Loucy (cell line): ENCODE measurements around the gene PRDM11.

Experiments used
- H2AFZ ChIP-seq: fragments of 200-600 bp; sonication (generic); 2 replicates; pipeline ENCODE4 v1.6.0; 2016; ENCODE audit warnings: antibody characterized with exemption, mild to moderate bottlenecking, low read length, moderate library complexity
- H3F3A ChIP-seq: fragments of 200-600 bp; 2 replicates; pipeline ENCODE4 v1.6.0; 2016; ENCODE audit warnings: antibody characterized with exemption, low read depth, mild to moderate bottlenecking
- H3K27me3 ChIP-seq: fragments of 200-600 bp; sonication (generic); 2 replicates; pipeline ENCODE4 v1.6.1; 2014; ENCODE audit warnings: low read length, mild to moderate bottlenecking; ENCODE audit not compliant: insufficient read depth, poor library complexity, severe bottlenecking
- H3K36me3 ChIP-seq: fragments of 200-600 bp; sonication (generic); 2 replicates; pipeline ENCODE4 v1.6.1; 2016; ENCODE audit warnings: low read length; ENCODE audit not compliant: insufficient read depth
- H3K4me1 ChIP-seq: fragments of 200-600 bp; sonication (generic); 2 replicates; pipeline ENCODE4 v1.5.1; 2014; ENCODE audit warnings: low read length, mild to moderate bottlenecking; ENCODE audit not compliant: insufficient read depth, poor library complexity, severe bottlenecking
- H3K4me2 ChIP-seq: fragments of 200-600 bp; sonication (generic); 2 replicates; pipeline ENCODE4 v1.6.0; 2014; ENCODE audit warnings: antibody characterized with exemption, low read length, low read depth, mild to moderate bottlenecking; ENCODE audit not compliant: poor library complexity, severe bottlenecking
- H3K4me3 ChIP-seq: fragments of 200-600 bp; sonication (generic); 2 replicates; pipeline ENCODE4 v1.5.1; 2014; ENCODE audit warnings: low read length, mild to moderate bottlenecking, mixed read lengths; ENCODE audit not compliant: poor library complexity, severe bottlenecking
- H3K79me2 ChIP-seq: fragments of 200-600 bp; sonication (generic); 2 replicates; pipeline ENCODE4 v1.6.1; 2014; ENCODE audit warnings: low read length; ENCODE audit not compliant: insufficient read depth
- H3K9ac ChIP-seq: fragments of 200-600 bp; sonication (generic); 2 replicates; pipeline ENCODE4 v1.6.0; 2014; ENCODE audit warnings: mild to moderate bottlenecking, low read depth, low read length, moderate library complexity; ENCODE audit not compliant: poor library complexity, severe bottlenecking
- H3K9me2 ChIP-seq: fragments of 200-600 bp; sonication (generic); replicated peaks from 2 replicates; pipeline ENCODE4 v1.6.1; 2016; ENCODE audit warnings: low read depth, low read length, mixed read lengths
- H3K9me3 ChIP-seq: fragments of 200-600 bp; sonication (generic); 2 replicates; pipeline ENCODE4 v1.6.1; 2014; ENCODE audit warnings: mild to moderate bottlenecking, antibody characterized with exemption, low read length, low read depth; ENCODE audit not compliant: insufficient read depth
- H4K20me1 ChIP-seq: fragments of 200-600 bp; sonication (generic); 2 replicates; pipeline ENCODE4 v1.6.0; 2014; ENCODE audit warnings: antibody characterized with exemption, low read length, mild to moderate bottlenecking; ENCODE audit not compliant: insufficient read depth, poor library complexity, severe bottlenecking
- CTCF ChIP-seq: fragments of 200-600 bp; sonication (generic); conservative IDR thresholded peaks from 2 replicates; pipeline ENCODE4 v1.5.1; 2014; ENCODE audit warnings: mild to moderate bottlenecking, antibody characterized with exemption, low read length
- EZH2phosphoT487 ChIP-seq: fragments of 200-600 bp; IDR thresholded peaks from 2 replicates; pipeline ENCODE4 v1.6.1; 2018; ENCODE audit warnings: antibody characterized with exemption, mild to moderate bottlenecking, moderate library complexity, borderline replicate concordance

The PRDM11 gene

GRCh38 chr11:45208135-45208534 lies 61.7 kb downstream of the PRDM11 start:
- no peaks in the 10 kb centered on the region for H3K9me2 ChIP-seq
- no peak overlapping the region for H2AFZ ChIP-seq
- no peaks in the 10 kb centered on the region for H4K20me1 ChIP-seq
- H3F3A ChIP-seq = no peaks in the 10 kb centered on the region
- H3K4me1 ChIP-seq = peaks cover 29% of the 10 kb centered on the region
- peaks cover 46% of the 10 kb centered on the region; the same call in 1 of the 2 replicates for H3K36me3 ChIP-seq
- no peak overlapping the region for H3K4me3 ChIP-seq
- 0 out of 2 replicates have a peak, but pooled peaks cover 2% of the 10 kb centered on the region for H3K9me3 ChIP-seq
- no peaks in the 10 kb centered on the region for H3K27me3 ChIP-seq
- no peaks in the 10 kb centered on the region for H3K79me2 ChIP-seq
- no peak overlapping the region for H3K4me2 ChIP-seq
- no peak overlapping the region for H3K9ac ChIP-seq
- TF ChIP-seq CTCF = no peak

- peak overlapping the region; percentile 48 for H3K9ac ChIP-seq
- no peaks in the 10 kb centered on the region for H3F3A ChIP-seq
- H3K9me3 ChIP-seq = no peaks in the 10 kb centered on the region
- H4K20me1 ChIP-seq = no peaks in the 10 kb centered on the region
- H3K4me1 ChIP-seq = peaks cover 20% of the 10 kb centered on the region
- H3K36me3 ChIP-seq = peaks cover 55% of the 10 kb centered on the region; the same call in 1 of the 2 replicates
- no peak overlapping the region for H2AFZ ChIP-seq
- no peaks in the 10 kb centered on the region for H3K27me3 ChIP-seq
- TF ChIP-seq EZH2phosphoT487 (no peak), CTCF (no peak)
- no peak overlapping the region for H3K4me3 ChIP-seq
- H3K79me2 ChIP-seq = no peaks in the 10 kb centered on the region
- no peaks in the 10 kb centered on the region for H3K9me2 ChIP-seq
- H3K4me2 ChIP-seq = peak overlapping the region; percentile 42
Observed at GRCh38 chr11:45209000-45209879, 62.8 kb downstream of the PRDM11 start.

- H3K9me2 ChIP-seq = no peaks in the 10 kb centered on the region
- no peak overlapping the region for H2AFZ ChIP-seq
- peak overlapping the region; percentile 42 for H3K4me2 ChIP-seq
- no peaks in the 10 kb centered on the region for H3K27me3 ChIP-seq
- H3K9me3 ChIP-seq = no peaks in the 10 kb centered on the region
- H3K4me3 ChIP-seq = no peak overlapping the region
- no peaks in the 10 kb centered on the region for H3K79me2 ChIP-seq
- H3F3A ChIP-seq = no peaks in the 10 kb centered on the region
- H3K36me3 ChIP-seq = peaks cover 49% of the 10 kb centered on the region; the same call in 1 of the 2 replicates
- H3K4me1 ChIP-seq = peaks cover 28% of the 10 kb centered on the region
- H4K20me1 ChIP-seq = no peaks in the 10 kb centered on the region
- peak overlapping the region; percentile 48 for H3K9ac ChIP-seq
- no peak for TF ChIP-seq CTCF
- TF ChIP-seq EZH2phosphoT487 = no peak
Observed at GRCh38 chr11:45209891-45210699, 63.7 kb downstream of the PRDM11 start.
